Osteoblast (primary cell): ENCODE measurements around the gene LRP2. TPM values are rescaled to one million over a fixed set of nuclear protein-coding genes. Genes with fewer than 3 reads are reported as not detected.
A peak's percentile ranks its signal among the peaks of the same experiment; 100 is the strongest.

Experiments
- DNase-seq: peaks from one replicate; pipeline ENCODE4 v3.0.0; 2011; ENCODE audit warnings: low spot score, mixed read lengths; ENCODE audit not compliant: insufficient read length; ENCODE audit errors: missing footprints
- H2AFZ ChIP-seq: 2 replicates; pipeline ENCODE4 v1.6.0; 2011; ENCODE audit warnings: mild to moderate bottlenecking, low read length
- H3K27ac ChIP-seq: 2 replicates; pipeline ENCODE4 v1.5.1; 2011; ENCODE audit warnings: mild to moderate bottlenecking, low read depth, low read length, moderate library complexity
- H3K27me3 ChIP-seq: 2 replicates; pipeline ENCODE4 v1.6.0; 2012; ENCODE audit warnings: mild to moderate bottlenecking, control low read depth, inconsistent platforms, low read length, moderate library complexity; ENCODE audit not compliant: insufficient read depth
- H3K36me3 ChIP-seq: 2 replicates; pipeline ENCODE4 v1.5.1; 2011; ENCODE audit warnings: mild to moderate bottlenecking, low read length, control low read depth, moderate library complexity; ENCODE audit not compliant: insufficient read depth
- H3K4me1 ChIP-seq: 2 replicates; pipeline ENCODE4 v1.5.1; 2011; ENCODE audit warnings: mild to moderate bottlenecking, low read length, control low read depth, moderate library complexity; ENCODE audit not compliant: insufficient read depth
- H3K4me2 ChIP-seq: 2 replicates; pipeline ENCODE4 v1.6.0; 2011; ENCODE audit warnings: mild to moderate bottlenecking, low read length; ENCODE audit not compliant: insufficient read depth
- H3K4me3 ChIP-seq: fragments of 200-600 bp; sonication (generic); 3 replicates; pipeline ENCODE4 v1.5.1; 2012; ENCODE audit warnings: mild to moderate bottlenecking, low read length, inconsistent platforms; ENCODE audit not compliant: insufficient read depth
- H3K79me2 ChIP-seq: 2 replicates; pipeline ENCODE4 v1.6.0; 2012; ENCODE audit warnings: mild to moderate bottlenecking, low read length, control low read depth, inconsistent platforms; ENCODE audit not compliant: insufficient read depth
- H3K9me3 ChIP-seq: 2 replicates; pipeline ENCODE4 v1.5.1; 2011; ENCODE audit warnings: low read depth, low read length, control low read depth
- H4K20me1 ChIP-seq: 2 replicates; pipeline ENCODE4 v1.6.0; 2012; ENCODE audit warnings: mild to moderate bottlenecking, low read length, control low read depth; ENCODE audit not compliant: insufficient read depth
- CTCF ChIP-seq: IDR thresholded peaks from 2 replicates; pipeline ENCODE4 v1.5.1; 2011; ENCODE audit warnings: mild to moderate bottlenecking, low read depth, low read length, moderate library complexity; ENCODE audit errors: extremely low read depth
- total RNA-seq: library from RNA; depleted of rRNA; stranded (reverse); fragments of >200 nt; gene quantifications from 2 replicates; pipeline ENCODE4 v1.2.3, GENCODE V29; 2012

The LRP2 gene
- total RNA-seq, 1 donor = not detected

GRCh38 chr2:169131587-169132512 lies 230.5 kb downstream of the LRP2 start:
- Histone ChIP-seq H3K4me3 (no peak overlapping the region), H3K9me3 (no peaks in the 10 kb centered on the region), H3K79me2 (no peaks in the 10 kb centered on the region), H3K4me2 (peak overlapping the region; percentile 17), H3K36me3 (no peaks in the 10 kb centered on the region), H2AFZ (no peak overlapping the region), H4K20me1 (no peaks in the 10 kb centered on the region), H3K27me3 (no peaks in the 10 kb centered on the region), H3K4me1 (no peaks in the 10 kb centered on the region), H3K27ac (no peak overlapping the region)
- no peak for DNase-seq
- peak; percentile 72 for TF ChIP-seq CTCF

- Histone ChIP-seq H3K27ac (no peak overlapping the region), H3K4me3 (no peak overlapping the region), H3K79me2 (no peaks in the 10 kb centered on the region), H4K20me1 (no peaks in the 10 kb centered on the region), H2AFZ (no peak overlapping the region), H3K36me3 (no peaks in the 10 kb centered on the region), H3K4me2 (no peak overlapping the region), H3K27me3 (peaks cover 4% of the 10 kb centered on the region), H3K9me3 (no peaks in the 10 kb centered on the region), H3K4me1 (no peaks in the 10 kb centered on the region)
- no peak for TF ChIP-seq CTCF
- no peak for DNase-seq
These were observed 232.6 kb downstream of the LRP2 start for GRCh38 chr2:169129703-169130243.

GRCh38 chr2:169119851-169120250 lies 242.5 kb downstream of the LRP2 start:
- Histone ChIP-seq H3K4me1 (no peaks in the 10 kb centered on the region), H3K27ac (no peak overlapping the region), H3K36me3 (no peaks in the 10 kb centered on the region), H3K4me3 (no peak overlapping the region), H2AFZ (no peak overlapping the region), H3K4me2 (no peak overlapping the region), H3K79me2 (no peaks in the 10 kb centered on the region), H3K9me3 (no peaks in the 10 kb centered on the region), H4K20me1 (no peaks in the 10 kb centered on the region), H3K27me3 (peaks cover 10% of the 10 kb centered on the region)
- no peak for TF ChIP-seq CTCF
- no peak for DNase-seq

- Histone ChIP-seq H3K27ac (no peak overlapping the region), H3K4me1 (no peaks in the 10 kb centered on the region), H3K4me3 (no peak overlapping the region), H4K20me1 (no peaks in the 10 kb centered on the region), H2AFZ (no peak overlapping the region), H3K79me2 (no peaks in the 10 kb centered on the region), H3K9me3 (no peaks in the 10 kb centered on the region), H3K36me3 (no peaks in the 10 kb centered on the region), H3K27me3 (peaks cover 6% of the 10 kb centered on the region), H3K4me2 (no peak overlapping the region)
- peak; percentile 73 for DNase-seq
- no peak for TF ChIP-seq CTCF
These were observed 243.1 kb downstream of the LRP2 start for GRCh38 chr2:169119123-169119760.
